Lung (tissue), 12 donors: ENCODE data around the gene SLC17A7. TPM values are rescaled to one million over a fixed set of nuclear protein-coding genes. Genes with fewer than 3 reads are reported as not detected.

ENCODE experiments used
- ATAC-seq: fragments of 200-7000 bp; cut with Tn5 transposase; one replicate; pipeline ENCODE4 v1.9.1; 2020; ENCODE audit warnings: moderate number of reproducible peaks; ENCODE audit not compliant: insufficient read depth, low FRiP score
- DNase-seq, 3 donors: peaks; one replicate each; pipeline ENCODE4 v3.0.0-alpha.2; 2013 to 2017
- H3K27ac ChIP-seq, 2 donors: one replicate each; pipeline ENCODE4 v1.5.1; 2013; ENCODE audit warnings: mild to moderate bottlenecking in 2 of 2, moderate library complexity in 2 of 2, control low read depth in 1 of 2, inconsistent platforms in 1 of 2, low read depth in 1 of 2, low read length in 1 of 2
- H3K27me3 ChIP-seq, 3 donors: one replicate each; pipeline ENCODE4 v1.5.1; 2013; ENCODE audit warnings: low read length in 2 of 3; ENCODE audit not compliant: control insufficient read depth in 3 of 3, insufficient read depth in 3 of 3
- H3K36me3 ChIP-seq, 4 donors: one replicate each; pipeline ENCODE4 v1.5.1; 2013; ENCODE audit warnings: low read length in 4 of 4, mild to moderate bottlenecking in 1 of 4, moderate library complexity in 1 of 4; ENCODE audit not compliant: control insufficient read depth in 4 of 4, insufficient read depth in 4 of 4
- H3K4me1 ChIP-seq, 5 donors: one replicate each; pipeline ENCODE4 v1.5.1; 2013; ENCODE audit warnings: low read length in 5 of 5, mild to moderate bottlenecking in 2 of 5, moderate library complexity in 1 of 5; ENCODE audit not compliant: control insufficient read depth in 5 of 5, insufficient read depth in 5 of 5
- H3K4me3 ChIP-seq: one replicate; pipeline ENCODE4 v1.5.1; 2013; ENCODE audit warnings: mild to moderate bottlenecking, control low read depth, moderate library complexity
- H3K9ac ChIP-seq, 2 donors: one replicate each; pipeline ENCODE4 v1.5.1; 2013; ENCODE audit warnings: low read length in 2 of 2, control low read depth in 1 of 2; ENCODE audit not compliant: insufficient read depth in 1 of 2
- H3K9me3 ChIP-seq, 4 donors: one replicate each; pipeline ENCODE4 v1.5.1; 2013; ENCODE audit warnings: low read length in 3 of 4, mild to moderate bottlenecking in 1 of 4, moderate library complexity in 1 of 4; ENCODE audit not compliant: control insufficient read depth in 4 of 4, insufficient read depth in 3 of 4
- CTCF ChIP-seq: IDR thresholded peaks from 2 replicates; pipeline ENCODE4 v1.5.1; 2012; ENCODE audit warnings: mild to moderate bottlenecking; ENCODE audit errors: control extremely low read depth, extremely low read depth
- WGBS, 2 donors: extraction: QIAGEN DNeasy Blood & Tissue Kit; methylation state at CpG; one replicate each; pipeline ENCODE4 v1.1.7; 2013; 5-methylcytosine and 5-hydroxymethylcytosine counted together
- polyA plus RNA-seq, 2 donors: library from polyadenylated mRNA; stranded (reverse); fragments of 200-250 nt; gene quantifications; one replicate each; pipeline ENCODE4 v1.2.1, GENCODE V29; 2013
- total RNA-seq, 2 donors: library from RNA; depleted of rRNA in 1 of 2; stranded (reverse); fragments of >200 nt in 1 of 2; gene quantifications; one replicate each; pipeline ENCODE4 v1.2.1, GENCODE V29; 2014 to 2021
- donor health status: control.
- donor health status: control.
- donor health status: Bipolar disorder and iron deficiency.
- donor health status: healthy.
- donor health status: DM: yes; HTN: yes; CAD: no.

The SLC17A7 gene
- total and polyA plus RNA-seq, 4 donors = 0.10 to 0.51 (median 0.30) TPM

GRCh38 chr19:49415102-49415809, 26.1 kb downstream of the SLC17A7 start:
- H3K36me3 ChIP-seq = no peaks in the 10 kb centered on the region
- no peak overlapping the region for H3K4me3 ChIP-seq
- TF ChIP-seq CTCF = no peak
- H3K4me1 ChIP-seq = peaks cover 0 to 8% (median 0%) of the 10 kb centered on the region in 5 donors
- peaks cover 0 to 25% (median 19%) of the 10 kb centered on the region in 3 donors for H3K27me3 ChIP-seq
- H3K27ac ChIP-seq = no peak overlapping the region
- 56 to 68% methylated on average over 14 to 15 of the region's 15 CpGs for WGBS, 2 donors
- no peaks in the 10 kb centered on the region for H3K9me3 ChIP-seq
- ATAC-seq (no peak), DNase-seq (no peak)
- no peak overlapping the region for H3K9ac ChIP-seq

- no peak for TF ChIP-seq CTCF
- Histone ChIP-seq H3K27me3 (peaks cover 0 to 16% (median 11%) of the 10 kb centered on the region in 3 donors), H3K9ac (no peak overlapping the region), H3K27ac (no peak overlapping the region), H3K4me3 (no peak overlapping the region), H3K36me3 (no peaks in the 10 kb centered on the region), H3K4me1 (peaks cover 0 to 8% (median 0%) of the 10 kb centered on the region in 5 donors), H3K9me3 (no peaks in the 10 kb centered on the region)
- DNase-seq = no peak
- no peak for ATAC-seq
- WGBS, 2 donors = 64 to 78% methylated on average over 3 of the region's 3 CpGs
These were observed 27.1 kb downstream of the SLC17A7 start for GRCh38 chr19:49414256-49414655.

- Histone ChIP-seq H3K4me1 (peaks cover 0 to 8% (median 0%) of the 10 kb centered on the region in 5 donors), H3K36me3 (no peaks in the 10 kb centered on the region), H3K9ac (no peak overlapping the region), H3K27me3 (peaks cover 0 to 8% (median 7%) of the 10 kb centered on the region in 3 donors), H3K4me3 (no peak overlapping the region), H3K27ac (no peak overlapping the region), H3K9me3 (no peaks in the 10 kb centered on the region)
- WGBS, 2 donors = 60 to 70% methylated on average over 9 of the region's 9 CpGs
- DNase-seq (peak; percentile 86 to 90 (median 87)), ATAC-seq (no peak)
- no peak for TF ChIP-seq CTCF
These were observed 28.0 kb downstream of the SLC17A7 start for GRCh38 chr19:49413348-49413747.
